Measurements from ENCODE around the gene ACAA1. TPM values are rescaled to one million over a fixed set of nuclear protein-coding genes. Genes with fewer than 3 reads are reported as not detected.

The ACAA1 gene
- total RNA-seq, 4 donors from 2014 or later, result 123 to 278 (median 204) TPM

- H3K36me3 ChIP-seq, result peaks cover 0 to 9% (median 3%) of the 10 kb centered on the region in 4 donors
- WGBS, 2 donors (ENCODE audit: low coverage in 1 of 2), result 89% methylated on average over 2 of the region's 2 CpGs; no CpG with 5 or more reads in 1 of the 2 donors
- intact Hi-C loops (cut with DNase I; ENCODE audit: low total_unique reads) (no loop called here), in situ Hi-C loops (cut with MboI; ENCODE audit: low pct_ligation_motif_present in 1 of 4, low pct_unique_long_range_greater_than_20kb in 1 of 4, low sequenced_read_pairs in 3 of 4) (loop anchor here in 2 of 4 donors (25.0 kb wide), 2 partner anchors 320 to 345 kb away; partner anchors contain the start of genes ACVR2B (in 1 of the 2) and EXOG (in 1 of the 2))
- TF ChIP-seq POLR2AphosphoS5 (IDR thresholded peaks at IDR 0.05), result no peak
- TF ChIP-seq EP300 (IDR thresholded peaks at IDR 0.05; ENCODE audit: low read depth), result no peak
- TF ChIP-seq, protein P1, sequence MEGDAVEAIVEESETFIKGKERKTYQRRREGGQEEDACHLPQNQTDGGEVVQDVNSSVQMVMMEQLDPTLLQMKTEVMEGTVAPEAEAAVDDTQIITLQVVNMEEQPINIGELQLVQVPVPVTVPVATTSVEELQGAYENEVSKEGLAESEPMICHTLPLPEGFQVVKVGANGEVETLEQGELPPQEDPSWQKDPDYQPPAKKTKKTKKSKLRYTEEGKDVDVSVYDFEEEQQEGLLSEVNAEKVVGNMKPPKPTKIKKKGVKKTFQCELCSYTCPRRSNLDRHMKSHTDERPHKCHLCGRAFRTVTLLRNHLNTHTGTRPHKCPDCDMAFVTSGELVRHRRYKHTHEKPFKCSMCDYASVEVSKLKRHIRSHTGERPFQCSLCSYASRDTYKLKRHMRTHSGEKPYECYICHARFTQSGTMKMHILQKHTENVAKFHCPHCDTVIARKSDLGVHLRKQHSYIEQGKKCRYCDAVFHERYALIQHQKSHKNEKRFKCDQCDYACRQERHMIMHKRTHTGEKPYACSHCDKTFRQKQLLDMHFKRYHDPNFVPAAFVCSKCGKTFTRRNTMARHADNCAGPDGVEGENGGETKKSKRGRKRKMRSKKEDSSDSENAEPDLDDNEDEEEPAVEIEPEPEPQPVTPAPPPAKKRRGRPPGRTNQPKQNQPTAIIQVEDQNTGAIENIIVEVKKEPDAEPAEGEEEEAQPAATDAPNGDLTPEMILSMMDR (IDR thresholded peaks at IDR 0.05), result no peak
- TF ChIP-seq POLR2A (IDR thresholded peaks at IDR 0.05), result no peak
- no peaks in the 10 kb centered on the region for H3K27me3 ChIP-seq
- peaks cover 0 to 8% of the 10 kb centered on the region in 2 donors for H3K9me3 ChIP-seq
- no peak overlapping the region for H3K4me3 ChIP-seq
- H3K4me1 ChIP-seq, result peaks cover 12 to 20% (median 18%) of the 10 kb centered on the region in 4 donors
- no peak overlapping the region for H3K27ac ChIP-seq
- no peak for DNase-seq
Measured at GRCh38 chr3:38141952-38142273, 5.0 kb upstream of the ACAA1 start.

GRCh38 chr3:38141173-38141951 is 4.4 kb upstream of the ACAA1 start:
- TF ChIP-seq POLR2AphosphoS5 (IDR thresholded peaks at IDR 0.05) (no peak), EP300 (IDR thresholded peaks at IDR 0.05; ENCODE audit: low read depth) (no peak), POLR2A (IDR thresholded peaks at IDR 0.05) (no peak)
- TF ChIP-seq, protein P1 (IDR thresholded peaks at IDR 0.05), result no peak
- H3K4me1 ChIP-seq, result peaks cover 12 to 21% (median 18%) of the 10 kb centered on the region in 4 donors
- intact Hi-C loops (cut with DNase I; ENCODE audit: low total_unique reads) (no loop called here), in situ Hi-C loops (cut with MboI; ENCODE audit: low pct_ligation_motif_present in 1 of 4, low pct_unique_long_range_greater_than_20kb in 1 of 4, low sequenced_read_pairs in 3 of 4) (loop anchor here in 2 of 4 donors (25.0 kb wide), 2 partner anchors 321 to 346 kb away; partner anchors contain the start of genes ACVR2B (in 1 of the 2) and EXOG (in 1 of the 2))
- 80 to 82% methylated on average over 1 to 7 of the region's 7 CpGs for WGBS, 2 donors (ENCODE audit: low coverage in 1 of 2)
- no peak for DNase-seq
- H3K27me3 ChIP-seq, result no peaks in the 10 kb centered on the region
- H3K9me3 ChIP-seq, result peaks cover 0 to 3% of the 10 kb centered on the region in 2 donors
- no peak overlapping the region for H3K27ac ChIP-seq
- peaks cover 0 to 9% (median 3%) of the 10 kb centered on the region in 4 donors for H3K36me3 ChIP-seq
- H3K4me3 ChIP-seq, result no peak overlapping the region

GRCh38 chr3:38140326-38141172 is 3.6 kb upstream of the ACAA1 start:
- Histone ChIP-seq H3K36me3 (peaks cover 0 to 9% (median 3%) of the 10 kb centered on the region in 4 donors), H3K27ac (no peak overlapping the region), H3K9me3 (no peaks in the 10 kb centered on the region), H3K4me1 (peaks cover 15 to 29% (median 25%) of the 10 kb centered on the region in 4 donors), H3K4me3 (no peak overlapping the region), H3K27me3 (no peaks in the 10 kb centered on the region)
- TF ChIP-seq EP300 (IDR thresholded peaks at IDR 0.05; ENCODE audit: low read depth) (no peak), POLR2AphosphoS5 (IDR thresholded peaks at IDR 0.05) (no peak)
- intact Hi-C loops (cut with DNase I; ENCODE audit: low total_unique reads), result no loop called here
- in situ Hi-C loops (cut with MboI; ENCODE audit: low pct_ligation_motif_present in 1 of 4, low pct_unique_long_range_greater_than_20kb in 1 of 4, low sequenced_read_pairs in 3 of 4), result loop anchor here in 2 of 4 donors (25.0 kb wide), 2 partner anchors 322 to 347 kb away; partner anchors contain the start of genes ACVR2B (in 1 of the 2) and EXOG (in 1 of the 2)
- 97% methylated on average over 12 of the region's 13 CpGs; no CpG with 5 or more reads in 1 of the 2 donors for WGBS, 2 donors (ENCODE audit: low coverage in 1 of 2)
- DNase-seq, result no peak

DNA sequence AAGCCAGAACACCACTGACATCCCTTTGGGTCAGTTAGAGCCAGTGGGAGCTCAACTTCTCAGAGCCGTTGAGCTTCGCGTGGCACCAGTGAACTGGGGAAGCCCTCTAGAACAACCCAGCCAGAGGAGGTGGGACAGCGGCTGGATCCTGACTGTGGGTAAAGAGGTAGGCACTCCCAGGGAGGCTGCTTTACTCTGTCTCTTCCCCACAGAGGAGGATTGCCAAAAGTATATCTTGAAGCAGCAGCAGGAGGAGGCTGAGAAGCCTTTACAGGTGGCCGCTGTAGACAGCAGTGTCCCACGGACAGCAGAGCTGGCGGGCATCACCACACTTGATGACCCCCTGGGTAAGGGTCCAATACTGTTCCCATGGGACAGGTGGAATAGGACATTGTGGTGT is 2.7 kb upstream of the ACAA1 start:
- peak overlapping the region in 3 of 4 donors; percentile 93 to 97 (median 97) for H3K27ac ChIP-seq
- no peaks in the 10 kb centered on the region for H3K9me3 ChIP-seq
- TF ChIP-seq POLR2A (IDR thresholded peaks at IDR 0.05), result no peak
- TF ChIP-seq POLR2AphosphoS5 (IDR thresholded peaks at IDR 0.05), result no peak
- 86 to 100% methylated on average over 3 to 6 of the region's 7 CpGs for WGBS, 2 donors (ENCODE audit: low coverage in 1 of 2)
- peaks cover 0 to 9% (median 3%) of the 10 kb centered on the region in 4 donors for H3K36me3 ChIP-seq
- peak overlapping the region in 3 of 4 donors; percentile 62 to 97 (median 81) for H3K4me3 ChIP-seq
- H3K4me1 ChIP-seq, result peaks cover 22 to 38% (median 34%) of the 10 kb centered on the region in 4 donors
- in situ Hi-C loops (cut with MboI; ENCODE audit: low pct_ligation_motif_present in 1 of 4, low pct_unique_long_range_greater_than_20kb in 1 of 4, low sequenced_read_pairs in 3 of 4) (loop anchor here in 2 of 4 donors (25.0 kb wide), 2 partner anchors 323 to 348 kb away; partner anchors contain the start of genes ACVR2B (in 1 of the 2) and EXOG (in 1 of the 2)), intact Hi-C loops (cut with DNase I; ENCODE audit: low total_unique reads) (no loop called here)
- no peak for DNase-seq
- H3K27me3 ChIP-seq, result no peaks in the 10 kb centered on the region

Data from transverse colon (tissue), 4 donors.